ENCODE data around the gene CDCA5. TPM values are rescaled to one million over a fixed set of nuclear protein-coding genes. Genes with fewer than 3 reads are reported as not detected.

Gene CDCA5
- total RNA-seq, 3 donors from 2014 or later = 2.9 to 14.6 (median 4.8) TPM

- no peak for TF ChIP-seq CTCF (IDR thresholded peaks at IDR 0.05)
- peaks cover 31% of the 10 kb centered on the region for H3K36me3 ChIP-seq (ENCODE audit: low read depth)
- peaks cover 19% of the 10 kb centered on the region for H3K4me1 ChIP-seq (ENCODE audit: low read depth)
- no peaks in the 10 kb centered on the region for H3K9me3 ChIP-seq
- intact Hi-C loops (cut with DNase I, micrococcal nuclease) = no loop called here
- H3K4me3 ChIP-seq = no peak overlapping the region
- ATAC-seq (no peak), DNase-seq (peak in 1 of 3 donors; percentile 25)
Observed at GRCh38 chr11:65130631-65131416, 47.0 kb upstream of the CDCA5 start.

DNA sequence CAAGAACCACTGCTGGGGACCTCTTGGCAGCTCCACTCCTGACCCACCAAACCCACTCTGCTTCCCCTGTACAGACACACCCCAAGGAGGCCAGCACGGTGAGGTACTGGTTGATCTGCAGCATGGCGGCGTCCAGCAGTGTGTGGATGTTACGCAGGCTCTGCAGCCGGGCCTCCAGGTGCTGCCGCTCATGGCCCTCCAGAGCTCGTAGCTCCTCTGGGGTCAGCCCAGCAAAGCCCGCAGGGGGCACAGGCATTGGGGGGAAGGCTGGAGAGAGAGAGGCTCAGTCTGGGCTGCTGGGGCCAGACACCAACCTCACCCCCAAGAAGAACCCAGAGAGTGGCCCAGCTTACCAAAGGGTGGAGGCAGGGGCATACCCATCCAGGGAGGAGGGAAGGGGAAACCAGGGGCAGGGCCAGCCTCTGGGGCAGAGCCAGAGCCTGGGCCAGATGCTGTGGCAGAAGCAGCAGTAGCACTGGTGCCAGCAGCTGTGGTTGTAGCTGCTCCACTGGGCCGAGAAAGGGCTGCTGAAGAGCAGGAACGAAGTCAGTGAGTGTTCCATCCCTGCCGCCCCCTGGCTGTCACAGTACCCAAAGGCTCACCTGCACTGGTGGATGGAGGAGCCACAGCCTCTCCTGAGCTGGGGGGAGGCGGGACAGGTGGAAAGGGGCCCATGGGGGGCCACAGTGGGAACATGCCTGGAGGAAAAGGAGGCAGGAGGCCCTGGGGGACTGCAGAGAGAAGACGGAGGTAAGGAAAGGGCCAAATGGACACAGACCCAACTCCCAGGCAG, 46.0 kb upstream of the CDCA5 start:
- DNase-seq = peak in 1 of 3 donors; percentile 25
- peaks cover 13% of the 10 kb centered on the region for H3K4me1 ChIP-seq (ENCODE audit: low read depth)
- no peak for TF ChIP-seq CTCF (IDR thresholded peaks at IDR 0.05)
- ATAC-seq = no peak
- H3K9me3 ChIP-seq = no peaks in the 10 kb centered on the region
- peaks cover 31% of the 10 kb centered on the region for H3K36me3 ChIP-seq (ENCODE audit: low read depth)
- no peak overlapping the region for H3K4me3 ChIP-seq
- intact Hi-C loops (cut with DNase I, micrococcal nuclease) = no loop called here

GRCh38 chr11:65128182-65129145, 44.6 kb upstream of the CDCA5 start:
- TF ChIP-seq CTCF (IDR thresholded peaks at IDR 0.05) = no peak
- intact Hi-C loops (cut with DNase I, micrococcal nuclease) = no loop called here
- DNase-seq = peak in 1 of 3 donors; percentile 18

DNA sequence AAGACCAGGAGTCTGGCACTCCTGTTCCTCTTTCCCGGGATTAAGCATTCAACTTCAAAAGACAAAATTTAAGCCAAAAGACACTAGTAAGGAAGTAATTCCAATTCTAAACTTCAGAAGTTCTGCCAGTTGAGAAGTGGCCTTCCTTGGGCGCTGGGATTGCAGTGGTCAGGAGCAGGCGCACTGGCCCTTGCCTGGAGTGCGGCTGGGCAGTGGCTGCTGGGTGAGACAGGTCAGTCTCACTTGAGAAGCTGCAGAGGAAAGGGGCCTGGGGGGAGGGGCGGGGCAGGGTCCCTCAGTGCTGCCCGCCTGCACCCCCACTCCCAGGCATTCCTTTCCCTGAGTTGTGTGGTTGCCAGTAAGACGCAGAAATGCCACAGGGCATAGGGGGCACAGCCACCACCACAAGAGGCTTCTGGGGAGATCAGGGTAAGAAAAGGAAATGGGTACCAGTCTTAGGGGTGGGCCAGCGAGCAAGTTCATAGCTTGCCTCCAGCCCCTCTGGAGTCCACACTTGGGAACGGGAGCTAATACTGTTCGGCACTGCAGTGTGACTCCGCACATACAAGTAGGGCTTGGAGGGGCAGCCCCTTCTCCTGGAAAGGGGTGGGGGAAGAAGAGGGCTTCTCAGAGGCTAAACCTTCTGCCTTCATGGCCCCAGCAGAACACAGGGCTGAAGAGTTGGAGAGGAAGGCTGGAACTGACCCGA, 43.8 kb upstream of the CDCA5 start:
- H3K4me3 ChIP-seq = no peak overlapping the region
- peak in 1 of 3 donors; percentile 16 for DNase-seq
- intact Hi-C loops (cut with DNase I, micrococcal nuclease) = no loop called here

More at GRCh38 chr11:65128182-65129145, 44.6 kb upstream of the CDCA5 start:
- Histone ChIP-seq H3K36me3 (ENCODE audit: low read depth) (peaks cover 31% of the 10 kb centered on the region), H3K9me3 (no peaks in the 10 kb centered on the region), H3K4me1 (ENCODE audit: low read depth) (peaks cover 16% of the 10 kb centered on the region), H3K4me3 (no peak overlapping the region)
- ATAC-seq = no peak

More for the DNA sequence above, 43.8 kb upstream of the CDCA5 start:
- ATAC-seq = no peak
- no peak for TF ChIP-seq CTCF (IDR thresholded peaks at IDR 0.05)
- Histone ChIP-seq H3K9me3 (no peaks in the 10 kb centered on the region), H3K4me1 (ENCODE audit: low read depth) (peaks cover 15% of the 10 kb centered on the region), H3K36me3 (ENCODE audit: low read depth) (peaks cover 31% of the 10 kb centered on the region)
